ENCODE results near the gene KIAA1549.
"Not testable (repeated sequence)": the region's sequence is repeated elsewhere in the genome, so short reads cannot be mapped to it uniquely, and the experiment has no call there.

- TF ChIP-seq, protein P1, sequence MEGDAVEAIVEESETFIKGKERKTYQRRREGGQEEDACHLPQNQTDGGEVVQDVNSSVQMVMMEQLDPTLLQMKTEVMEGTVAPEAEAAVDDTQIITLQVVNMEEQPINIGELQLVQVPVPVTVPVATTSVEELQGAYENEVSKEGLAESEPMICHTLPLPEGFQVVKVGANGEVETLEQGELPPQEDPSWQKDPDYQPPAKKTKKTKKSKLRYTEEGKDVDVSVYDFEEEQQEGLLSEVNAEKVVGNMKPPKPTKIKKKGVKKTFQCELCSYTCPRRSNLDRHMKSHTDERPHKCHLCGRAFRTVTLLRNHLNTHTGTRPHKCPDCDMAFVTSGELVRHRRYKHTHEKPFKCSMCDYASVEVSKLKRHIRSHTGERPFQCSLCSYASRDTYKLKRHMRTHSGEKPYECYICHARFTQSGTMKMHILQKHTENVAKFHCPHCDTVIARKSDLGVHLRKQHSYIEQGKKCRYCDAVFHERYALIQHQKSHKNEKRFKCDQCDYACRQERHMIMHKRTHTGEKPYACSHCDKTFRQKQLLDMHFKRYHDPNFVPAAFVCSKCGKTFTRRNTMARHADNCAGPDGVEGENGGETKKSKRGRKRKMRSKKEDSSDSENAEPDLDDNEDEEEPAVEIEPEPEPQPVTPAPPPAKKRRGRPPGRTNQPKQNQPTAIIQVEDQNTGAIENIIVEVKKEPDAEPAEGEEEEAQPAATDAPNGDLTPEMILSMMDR (IDR thresholded peaks at IDR 0.05): not testable (repeated sequence)
- not testable (repeated sequence) for TF ChIP-seq POLR2A (IDR thresholded peaks at IDR 0.05)
Observed at GRCh38 chr7:138811327-138811726, 169.9 kb downstream of the KIAA1549 start.
